PC-9 (cell line): Measurements from ENCODE around the gene FASN. TPM values are rescaled to one million over a fixed set of nuclear protein-coding genes. Genes with fewer than 3 reads are reported as not detected.

ENCODE experiments used
- BruUV-seq: library from RNA; stranded (reverse); fragments of 400-500 nt; replicated peaks from 2 replicates; lab custom pipeline; 2021; lab: Mats Ljungman, UMichigan
- CTCF ChIA-PET: fragments of 300-600 bp; sonication (Branson Sonifier 250); formaldehyde crosslinking; loops from one replicate; lab custom pipeline; 2022; ENCODE audit warnings: antibody characterized with exemption; lab: Charles Lee
- POLR2A ChIA-PET: fragments of 300-600 bp; sonication (Branson Sonifier 250); formaldehyde crosslinking; loops from one replicate; lab custom pipeline; 2022; ENCODE audit warnings: antibody characterized with exemption; ENCODE audit not compliant: unreplicated experiment; lab: Charles Lee
- DNase-seq, 2 experiments: peaks; one replicate each; pipeline versions ENCODE4 v3.0.0 to v3.0.0-alpha.2; 2015 to 2022; ENCODE audit warnings: mixed read lengths in 1 of 2
- H2AFZ ChIP-seq: fragments of 200-600 bp; sonication (generic); 2 replicates; pipeline ENCODE4 v1.8.1; 2017; ENCODE audit warnings: antibody characterized with exemption
- H3F3A ChIP-seq: fragments of 200-600 bp; sonication (generic); 2 replicates; pipeline ENCODE4 v1.8.1; 2017; ENCODE audit warnings: antibody characterized with exemption, mild to moderate bottlenecking, low read depth; ENCODE audit not compliant: insufficient read depth
- H3K27ac ChIP-seq: fragments of 200-600 bp; sonication (generic); 2 replicates; pipeline ENCODE4 v1.6.1; 2016; ENCODE audit warnings: mixed run types
- H3K27me3 ChIP-seq: fragments of 200-600 bp; sonication (generic); 2 replicates; pipeline ENCODE4 v1.6.1; 2016; ENCODE audit warnings: low read depth, mixed run types; ENCODE audit not compliant: insufficient read depth
- H3K36me3 ChIP-seq: fragments of 200-600 bp; sonication (generic); 2 replicates; pipeline ENCODE4 v1.6.1; 2016; ENCODE audit warnings: low read depth, mixed run types
- H3K4me1 ChIP-seq: fragments of 200-600 bp; sonication (generic); replicated peaks from 2 replicates; pipeline ENCODE4 v1.6.1; 2016; ENCODE audit warnings: mixed run types; ENCODE audit not compliant: insufficient read depth
- H3K4me2 ChIP-seq: fragments of 200-600 bp; sonication (generic); 2 replicates; pipeline ENCODE4 v1.6.1; 2017; ENCODE audit warnings: mixed run types
- H3K4me3 ChIP-seq: fragments of 200-600 bp; sonication (generic); 2 replicates; pipeline ENCODE4 v1.6.1; 2016; ENCODE audit warnings: mixed run types
- H3K79me2 ChIP-seq: fragments of 200-600 bp; sonication (generic); 2 replicates; pipeline ENCODE4 v1.6.1; 2017; ENCODE audit warnings: low read depth, mixed run types
- H3K9me2 ChIP-seq: fragments of 200-600 bp; sonication (generic); 2 replicates; pipeline ENCODE4 v1.8.1; 2017; ENCODE audit warnings: mild to moderate bottlenecking; ENCODE audit not compliant: insufficient read depth
- H3K9me3 ChIP-seq: fragments of 200-600 bp; sonication (generic); 2 replicates; pipeline ENCODE4 v1.8.1; 2016; ENCODE audit warnings: low read depth; ENCODE audit not compliant: insufficient read depth
- H4K20me1 ChIP-seq: fragments of 200-600 bp; sonication (generic); 2 replicates; pipeline ENCODE4 v1.8.1; 2017; ENCODE audit not compliant: insufficient read depth
- EZH2 ChIP-seq: fragments of 200-600 bp; sonication (generic); IDR thresholded peaks from 2 replicates; pipeline ENCODE4 v1.8.0; 2017; ENCODE audit warnings: antibody characterized with exemption, low read depth
- intact Hi-C: fragments of 100-400 bp; cut with micrococcal nuclease; formaldehyde crosslinking; loops from one replicate; pipeline ENCODE4 v1.10.0; 2022; ENCODE audit not compliant: unreplicated experiment
- total RNA-seq: library from RNA; stranded (reverse); gene quantifications from 2 replicates; pipeline ENCODE4 v1.2.3, GENCODE V29; 2021
- TF ChIP-seq, protein P1 (sequence below): fragments of 200-600 bp; sonication (generic); conservative IDR thresholded peaks from 2 replicates; pipeline ENCODE4 v1.6.1; 2017; ENCODE audit warnings: mixed run types, antibody characterized with exemption, mild to moderate bottlenecking, moderate library complexity

Gene FASN
- total RNA-seq, 1 experiment from 2014 or later: 658 TPM

DNA sequence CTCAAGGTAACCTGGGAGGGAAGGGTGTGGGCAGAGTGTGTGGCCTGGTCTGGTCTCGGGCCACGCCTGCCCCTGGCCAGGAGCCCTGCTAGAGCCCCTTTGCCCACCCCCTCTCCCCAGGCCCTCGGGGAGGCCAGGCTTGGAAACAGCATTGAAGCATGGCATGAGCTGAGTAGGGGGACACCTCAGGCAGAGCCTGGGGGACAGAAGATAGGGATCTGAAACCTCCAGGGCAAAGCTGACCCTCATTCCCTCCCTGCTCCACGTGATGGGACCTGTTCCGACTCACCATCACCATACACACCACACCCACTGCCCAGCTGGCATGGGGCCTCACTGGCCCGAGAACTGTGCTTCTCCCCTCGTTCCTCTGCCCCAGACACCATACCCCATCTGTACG, 48.9 kb downstream of the FASN start:
- H3K4me2 ChIP-seq: no peak overlapping the region
- intact Hi-C loops: no loop called here
- no peaks in the 10 kb centered on the region for H3K36me3 ChIP-seq
- no TSS peak for BruUV-seq
- no peaks in the 10 kb centered on the region for H4K20me1 ChIP-seq
- no peaks in the 10 kb centered on the region for H3K27me3 ChIP-seq
- no peaks in the 10 kb centered on the region for H3K4me1 ChIP-seq
- H3K9me2 ChIP-seq: no peaks in the 10 kb centered on the region
- no peak overlapping the region for H3K27ac ChIP-seq
- TF ChIP-seq EZH2: no peak
- TF ChIP-seq, protein P1, sequence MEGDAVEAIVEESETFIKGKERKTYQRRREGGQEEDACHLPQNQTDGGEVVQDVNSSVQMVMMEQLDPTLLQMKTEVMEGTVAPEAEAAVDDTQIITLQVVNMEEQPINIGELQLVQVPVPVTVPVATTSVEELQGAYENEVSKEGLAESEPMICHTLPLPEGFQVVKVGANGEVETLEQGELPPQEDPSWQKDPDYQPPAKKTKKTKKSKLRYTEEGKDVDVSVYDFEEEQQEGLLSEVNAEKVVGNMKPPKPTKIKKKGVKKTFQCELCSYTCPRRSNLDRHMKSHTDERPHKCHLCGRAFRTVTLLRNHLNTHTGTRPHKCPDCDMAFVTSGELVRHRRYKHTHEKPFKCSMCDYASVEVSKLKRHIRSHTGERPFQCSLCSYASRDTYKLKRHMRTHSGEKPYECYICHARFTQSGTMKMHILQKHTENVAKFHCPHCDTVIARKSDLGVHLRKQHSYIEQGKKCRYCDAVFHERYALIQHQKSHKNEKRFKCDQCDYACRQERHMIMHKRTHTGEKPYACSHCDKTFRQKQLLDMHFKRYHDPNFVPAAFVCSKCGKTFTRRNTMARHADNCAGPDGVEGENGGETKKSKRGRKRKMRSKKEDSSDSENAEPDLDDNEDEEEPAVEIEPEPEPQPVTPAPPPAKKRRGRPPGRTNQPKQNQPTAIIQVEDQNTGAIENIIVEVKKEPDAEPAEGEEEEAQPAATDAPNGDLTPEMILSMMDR: no peak
- ChIA-PET CTCF (no interaction called here), POLR2A (no interaction called here)
- DNase-seq: no peak
- no peak overlapping the region for H2AFZ ChIP-seq
- no peaks in the 10 kb centered on the region for H3K9me3 ChIP-seq
- H3K79me2 ChIP-seq: peaks cover 13% of the 10 kb centered on the region
- H3K4me3 ChIP-seq: no peak overlapping the region
- no peaks in the 10 kb centered on the region for H3F3A ChIP-seq

DNA sequence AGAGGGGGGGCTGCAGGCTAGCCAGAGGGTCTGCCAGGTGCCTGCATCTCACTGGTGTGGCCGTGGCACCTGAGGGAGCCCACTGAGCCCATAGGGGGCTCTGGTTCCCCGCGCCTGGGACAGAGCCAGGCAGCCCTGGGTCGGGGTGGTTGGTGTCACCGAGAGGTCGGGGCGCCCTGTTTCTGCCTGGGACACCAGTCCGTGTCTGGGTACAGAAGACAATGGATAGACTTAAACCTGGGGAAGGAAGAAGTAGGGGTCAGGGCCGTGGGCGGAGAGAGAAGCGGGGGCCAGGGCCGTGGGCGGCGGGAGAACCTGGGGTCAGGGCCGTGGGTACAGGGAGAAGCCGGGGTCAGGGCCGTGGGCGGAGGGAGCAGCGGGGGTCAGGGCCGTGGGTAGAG, 49.5 kb downstream of the FASN start:
- Histone ChIP-seq H2AFZ (no peak overlapping the region), H3K4me3 (no peak overlapping the region), H3K4me2 (no peak overlapping the region), H3K79me2 (peaks cover 13% of the 10 kb centered on the region), H3K9me2 (no peaks in the 10 kb centered on the region), H3K27me3 (no peaks in the 10 kb centered on the region), H3K36me3 (no peaks in the 10 kb centered on the region), H3K4me1 (no peaks in the 10 kb centered on the region), H3K27ac (no peak overlapping the region), H4K20me1 (no peaks in the 10 kb centered on the region), H3F3A (no peaks in the 10 kb centered on the region), H3K9me3 (no peaks in the 10 kb centered on the region)
- POLR2A ChIA-PET: no interaction called here
- no peak for DNase-seq
- CTCF ChIA-PET: no interaction called here
- TSS peak; percentile 5 for BruUV-seq
- TF ChIP-seq, protein P1: no peak
- TF ChIP-seq EZH2: no peak
- intact Hi-C loops: no loop called here

DNA sequence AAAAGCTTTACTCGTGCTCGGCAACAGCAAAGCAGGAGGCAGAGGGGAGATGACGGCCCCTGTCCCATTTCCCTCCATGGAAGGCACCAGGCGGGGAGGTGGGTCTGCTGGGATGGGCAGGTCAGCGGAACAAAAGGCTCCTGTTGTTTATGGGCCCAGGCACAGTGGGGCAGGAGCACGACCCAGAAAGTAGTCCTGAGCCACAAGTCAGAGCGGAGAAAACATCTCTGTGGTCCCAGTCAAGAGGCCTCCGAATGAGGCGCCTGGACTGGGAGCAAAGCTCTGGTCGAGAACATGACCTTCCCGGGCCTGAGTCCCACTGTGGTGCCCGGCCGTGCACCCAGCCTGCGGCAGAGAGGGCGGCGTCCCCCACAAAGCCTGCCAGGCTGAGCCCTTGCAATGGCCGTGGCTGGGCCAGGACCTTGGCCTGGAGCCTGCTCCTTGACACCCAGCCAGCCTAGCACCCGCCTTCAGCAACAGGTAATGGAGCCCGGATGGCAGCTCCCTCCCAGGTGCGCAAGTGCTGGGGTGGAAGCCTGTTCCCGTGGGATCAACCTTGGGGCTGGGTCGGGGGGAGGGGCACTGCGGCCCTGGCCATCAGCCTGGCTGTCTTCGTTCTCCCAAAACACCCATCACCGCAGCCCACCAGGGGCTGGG, 50.0 kb downstream of the FASN start:
- H3K4me1 ChIP-seq: no peaks in the 10 kb centered on the region
- TF ChIP-seq, protein P1: no peak
- no peak for TF ChIP-seq EZH2
- no TSS peak for BruUV-seq

More for the DNA sequence above, 50.0 kb downstream of the FASN start:
- intact Hi-C loops: no loop called here
- DNase-seq: no peak
- Histone ChIP-seq H3K4me3 (no peak overlapping the region), H3K27me3 (no peaks in the 10 kb centered on the region), H3K4me2 (no peak overlapping the region), H3K9me2 (no peaks in the 10 kb centered on the region), H3K36me3 (no peaks in the 10 kb centered on the region), H3F3A (no peaks in the 10 kb centered on the region), H4K20me1 (no peaks in the 10 kb centered on the region), H2AFZ (no peak overlapping the region), H3K79me2 (peaks cover 11% of the 10 kb centered on the region), H3K9me3 (no peaks in the 10 kb centered on the region), H3K27ac (no peak overlapping the region)
- ChIA-PET CTCF (no interaction called here), POLR2A (interaction anchor here (0.6 kb wide), 1 partner anchor 54 kb away, joined by 3 read pairs; no protein-coding TSS in a partner anchor)
